Activated CD8-positive, alpha-beta T cell treated with anti-CD3 and anti-CD28 coated beads, Interleukin-2, amount 10 ng/mL, durations not matched to agents 7 days and 5 days (primary cell): Measurements from ENCODE around the gene MEF2A. TPM values are rescaled to one million over a fixed set of nuclear protein-coding genes. Genes with fewer than 3 reads are reported as not detected.
A peak's percentile ranks its signal among the peaks of the same experiment; 100 is the strongest.
"Not testable (repeated sequence)": the region's sequence is repeated elsewhere in the genome, so short reads cannot be mapped to it uniquely, and the experiment has no call there.

Experiments
- ATAC-seq: fragments of 150-1000 bp; cut with Tn5 transposase; one replicate; pipeline ENCODE4 v1.10.0; 2021; ENCODE audit warnings: moderate library complexity
- CTCF ChIA-PET: fragments of 350-600 bp; sonication (Branson Sonifier 250); formaldehyde crosslinking; loops from one replicate; lab custom pipeline; 2021; ENCODE audit warnings: antibody characterized with exemption; lab: Charles Lee
- POLR2A ChIA-PET: fragments of 350-600 bp; sonication (Branson Sonifier 250); formaldehyde crosslinking; loops from one replicate; lab custom pipeline; 2021; ENCODE audit warnings: antibody characterized with exemption; lab: Charles Lee
- DNase-seq: peaks from one replicate; pipeline ENCODE4 v3.0.0-alpha.2; 2020
- H3K27ac Mint-ChIP-seq: one replicate; pipeline ENCODE4 v1.8.0; 2021; ENCODE audit warnings: mild to moderate bottlenecking, mixed read lengths
- H3K27me3 Mint-ChIP-seq: one replicate; pipeline ENCODE4 v1.8.0; 2021; ENCODE audit warnings: low read depth, mixed read lengths
- H3K36me3 Mint-ChIP-seq: one replicate; pipeline ENCODE4 v1.8.0; 2021; ENCODE audit warnings: low read depth, mixed read lengths
- H3K4me1 Mint-ChIP-seq: one replicate; pipeline ENCODE4 v1.8.0; 2021; ENCODE audit warnings: low read depth, mixed read lengths
- H3K4me3 Mint-ChIP-seq: one replicate; pipeline ENCODE4 v1.8.0; 2021; ENCODE audit warnings: mild to moderate bottlenecking, mixed read lengths
- H3K9me3 Mint-ChIP-seq: one replicate; pipeline ENCODE4 v1.8.0; 2022; ENCODE audit warnings: mixed read lengths; ENCODE audit not compliant: insufficient read depth
- total RNA-seq, 2 experiments: library from RNA; stranded (reverse); gene quantifications; one replicate each; pipeline ENCODE4 v1.2.3, GENCODE V29; 2021

MEF2A gene
- total RNA-seq, 2 experiments from 2014 or later, result 26.7 to 27.0 TPM

GRCh38 chr15:99749386-99749785, 183.6 kb downstream of the MEF2A start:
- ChIA-PET CTCF (interaction anchor here (2.0 kb wide), 1 partner anchor 477 kb away, joined by 4 read pairs; no protein-coding TSS in a partner anchor), POLR2A (no interaction called here)
- Mint-ChIP-seq H3K4me1 (no peaks in the 10 kb centered on the region), H3K9me3 (no peaks in the 10 kb centered on the region), H3K36me3 (no peaks in the 10 kb centered on the region), H3K4me3 (no peak overlapping the region), H3K27me3 (no peaks in the 10 kb centered on the region), H3K27ac (no peak overlapping the region)
- no peak for ATAC-seq
- peak; percentile 15 for DNase-seq

- H3K27ac Mint-ChIP-seq, ATAC-seq, DNase-seq, H3K36me3 Mint-ChIP-seq, H3K9me3 Mint-ChIP-seq, POLR2A ChIA-PET, H3K4me1 Mint-ChIP-seq, H3K4me3 Mint-ChIP-seq, H3K27me3 Mint-ChIP-seq: not testable (repeated sequence)
- CTCF ChIA-PET, result interaction anchor here (2.0 kb wide), 1 partner anchor 478 kb away, joined by 4 read pairs; no protein-coding TSS in a partner anchor
Observed at GRCh38 chr15:99750326-99750725, 184.5 kb downstream of the MEF2A start.

GRCh38 chr15:99752556-99752955, 186.8 kb downstream of the MEF2A start:
- Mint-ChIP-seq H3K4me1 (peaks cover 7% of the 10 kb centered on the region), H3K4me3 (no peak overlapping the region), H3K27ac (no peak overlapping the region), H3K36me3 (no peaks in the 10 kb centered on the region), H3K9me3 (no peaks in the 10 kb centered on the region), H3K27me3 (no peaks in the 10 kb centered on the region)
- DNase-seq, result no peak
- CTCF ChIA-PET, result interaction anchor here (1.0 to 5.7 kb wide), 3 partner anchors 14 to 480 kb away, joined by 3 to 79 read pairs (median 8); no protein-coding TSS in a partner anchor
- ATAC-seq, result no peak
- POLR2A ChIA-PET, result interaction anchor here (2.2 kb wide), 1 partner anchor 19 kb away, joined by 8 read pairs; the partner anchor contains the start of gene LYSMD4

- H3K36me3 Mint-ChIP-seq, result no peaks in the 10 kb centered on the region
- DNase-seq, result no peak
- ChIA-PET POLR2A (interaction anchor here (2.2 kb wide), 1 partner anchor 20 kb away, joined by 8 read pairs; the partner anchor contains the start of gene LYSMD4), CTCF (interaction anchor here (1.0 to 5.7 kb wide), 4 partner anchors 14 to 480 kb away, joined by 3 to 79 read pairs (median 6); no protein-coding TSS in a partner anchor)
- no peak overlapping the region for H3K4me3 Mint-ChIP-seq
- ATAC-seq, result no peak
- H3K27ac Mint-ChIP-seq, result no peak overlapping the region
- H3K27me3 Mint-ChIP-seq, result peaks cover 2% of the 10 kb centered on the region
- no peaks in the 10 kb centered on the region for H3K9me3 Mint-ChIP-seq
- H3K4me1 Mint-ChIP-seq, result peaks cover 7% of the 10 kb centered on the region
Observed at GRCh38 chr15:99753066-99753465, 187.3 kb downstream of the MEF2A start.

GRCh38 chr15:99755692-99756409, 190.1 kb downstream of the MEF2A start:
- Mint-ChIP-seq H3K36me3 (no peaks in the 10 kb centered on the region), H3K27ac (no peak overlapping the region), H3K4me1 (peaks cover 7% of the 10 kb centered on the region), H3K4me3 (no peak overlapping the region), H3K9me3 (no peaks in the 10 kb centered on the region), H3K27me3 (peaks cover 11% of the 10 kb centered on the region)
- ATAC-seq (peak; percentile 88), DNase-seq (peak; percentile 58)
- CTCF ChIA-PET, result interaction anchor here (0.5 to 5.7 kb wide), 31 partner anchors 10 to 583 kb away, joined by 3 to 79 read pairs (median 5); partner anchors contain the start of gene LYSMD4
- POLR2A ChIA-PET, result no interaction called here

- Mint-ChIP-seq H3K27ac (no peak overlapping the region), H3K27me3 (peaks cover 14% of the 10 kb centered on the region), H3K9me3 (no peaks in the 10 kb centered on the region), H3K4me1 (no peaks in the 10 kb centered on the region), H3K36me3 (no peaks in the 10 kb centered on the region), H3K4me3 (no peak overlapping the region)
- ATAC-seq (no peak), DNase-seq (no peak)
- ChIA-PET CTCF (interaction anchor here (1.5 kb wide), 1 partner anchor 58 kb away, joined by 7 read pairs; no protein-coding TSS in a partner anchor), POLR2A (no interaction called here)
Observed at GRCh38 chr15:99762288-99762687, 196.5 kb downstream of the MEF2A start.

GRCh38 chr15:99763827-99764226, 198.0 kb downstream of the MEF2A start:
- Mint-ChIP-seq H3K27me3 (peaks cover 9% of the 10 kb centered on the region), H3K4me1 (no peaks in the 10 kb centered on the region), H3K9me3 (no peaks in the 10 kb centered on the region), H3K4me3 (no peak overlapping the region), H3K36me3 (no peaks in the 10 kb centered on the region), H3K27ac (no peak overlapping the region)
- DNase-seq (no peak), ATAC-seq (no peak)
- POLR2A ChIA-PET, result no interaction called here
- CTCF ChIA-PET, result interaction anchor here (1.1 kb wide), 1 partner anchor 10 kb away, joined by 3 read pairs; no protein-coding TSS in a partner anchor

GRCh38 chr15:99764522-99764921, 198.7 kb downstream of the MEF2A start:
- H3K4me1 Mint-ChIP-seq, result no peaks in the 10 kb centered on the region
- no peaks in the 10 kb centered on the region for H3K9me3 Mint-ChIP-seq
- H3K27me3 Mint-ChIP-seq, result peaks cover 9% of the 10 kb centered on the region
- no peak overlapping the region for H3K4me3 Mint-ChIP-seq
- POLR2A ChIA-PET, result no interaction called here
- CTCF ChIA-PET, result interaction anchor here (1.1 kb wide), 1 partner anchor 10 kb away, joined by 3 read pairs; no protein-coding TSS in a partner anchor
- no peaks in the 10 kb centered on the region for H3K36me3 Mint-ChIP-seq
- H3K27ac Mint-ChIP-seq, result no peak overlapping the region
- ATAC-seq (no peak), DNase-seq (no peak)

Other genes with a start within 250 kb of the MEF2A start
- gene LYSMD4, start 167.5 kb downstream of the MEF2A start, total RNA-seq, result 10 to 100 TPM in 1 of 2 experiments, 1 to 10 TPM in 1; 8.9 to 13.0 TPM